ENCODE measurements around the gene LARP7.
"Not testable (repeated sequence)": the region's sequence is repeated elsewhere in the genome, so short reads cannot be mapped to it uniquely, and the experiment has no call there.

LARP7 gene

GRCh38 chr4:112636688-112637551 is at the start of gene LARP7, which contains the start of gene ZGRF1:
Gene LARP7 (plus strand): TSS chr4:112637143. CDS start chr4:112644670, 7,527 bp downstream.
Gene ZGRF1 (minus strand): TSS chr4:112636909. CDS start chr4:112633176, 3,733 bp downstream.
- DNase-seq (ENCODE audit: low read depth, low spot score) = peak; percentile 96

GRCh38 chr4:112589206-112589605 is 47.7 kb upstream of the LARP7 start:
- DNase-seq (ENCODE audit: low read depth, low spot score) = no peak

GRCh38 chr4:112591593-112591992 is 45.4 kb upstream of the LARP7 start:
- DNase-seq (ENCODE audit: low read depth, low spot score) = no peak

GRCh38 chr4:112592717-112593116 is 44.2 kb upstream of the LARP7 start:
- DNase-seq (ENCODE audit: low read depth, low spot score) = no peak

- no peak for DNase-seq (ENCODE audit: low read depth, low spot score)
These were observed 43.4 kb upstream of the LARP7 start for GRCh38 chr4:112593438-112594133.

- DNase-seq (ENCODE audit: low read depth, low spot score) = no peak
These were observed 42.0 kb upstream of the LARP7 start for GRCh38 chr4:112594993-112595392.

GRCh38 chr4:112604589-112604988 is 32.4 kb upstream of the LARP7 start:
- no peak for DNase-seq (ENCODE audit: low read depth, low spot score)

GRCh38 chr4:112612814-112613213 is 24.1 kb upstream of the LARP7 start:
- DNase-seq (ENCODE audit: low read depth, low spot score) = not testable (repeated sequence)

GRCh38 chr4:112616984-112617383 is 20.0 kb upstream of the LARP7 start:
- DNase-seq (ENCODE audit: low read depth, low spot score) = no peak

GRCh38 chr4:112626228-112626627 is 10.7 kb upstream of the LARP7 start:
- no peak for DNase-seq (ENCODE audit: low read depth, low spot score)

GRCh38 chr4:112633477-112634235 is 3.3 kb upstream of the LARP7 start:
- DNase-seq (ENCODE audit: low read depth, low spot score) = no peak

GRCh38 chr4:112637552-112637866 is 566 bp downstream of the LARP7 start:
- no peak for DNase-seq (ENCODE audit: low read depth, low spot score)

- DNase-seq (ENCODE audit: low read depth, low spot score) = no peak
These were observed 5.6 kb downstream of the LARP7 start for GRCh38 chr4:112642526-112642925.

- not testable (repeated sequence) for DNase-seq (ENCODE audit: low read depth, low spot score)
These were observed 7.9 kb downstream of the LARP7 start for GRCh38 chr4:112644595-112645535.

- DNase-seq (ENCODE audit: low read depth, low spot score) = peak; percentile 92
These were observed 8.8 kb downstream of the LARP7 start for GRCh38 chr4:112645541-112646329.

- no peak for DNase-seq (ENCODE audit: low read depth, low spot score)
These were observed 9.9 kb downstream of the LARP7 start for GRCh38 chr4:112646632-112647537.

- no peak for DNase-seq (ENCODE audit: low read depth, low spot score)
These were observed 10.8 kb downstream of the LARP7 start for GRCh38 chr4:112647785-112648184.

GRCh38 chr4:112648263-112649054 is 11.5 kb downstream of the LARP7 start:
- peak; percentile 96 for DNase-seq (ENCODE audit: low read depth, low spot score)
